GM06990 (cell line): ENCODE measurements around the gene PRKN.

Experiments
- DNase-seq: peaks from one replicate; pipeline ENCODE4 v3.0.0-alpha.2; 2011; ENCODE audit not compliant: insufficient read length; ENCODE audit errors: extremely low read depth
- H3K27me3 ChIP-seq: replicated peaks from 2 replicates; pipeline ENCODE4 v1.6.0; 2011; ENCODE audit warnings: low read length; ENCODE audit not compliant: control insufficient read depth, insufficient read depth
- H3K36me3 ChIP-seq: 2 replicates; pipeline ENCODE4 v1.5.1; 2011; ENCODE audit warnings: low read length; ENCODE audit not compliant: control insufficient read depth, insufficient read depth
- H3K4me3 ChIP-seq: replicated peaks from 2 replicates; pipeline ENCODE4 v1.5.1; 2011; ENCODE audit warnings: low read depth, mild to moderate bottlenecking, control low read depth, low read length
- TF ChIP-seq, protein P1 (sequence below): IDR thresholded peaks from 2 replicates; pipeline ENCODE4 v1.5.1; 2011; ENCODE audit warnings: low read length, control low read depth, mild to moderate bottlenecking, inconsistent platforms; ENCODE audit not compliant: insufficient read depth, poor library complexity, severe bottlenecking

The PRKN gene

DNA sequence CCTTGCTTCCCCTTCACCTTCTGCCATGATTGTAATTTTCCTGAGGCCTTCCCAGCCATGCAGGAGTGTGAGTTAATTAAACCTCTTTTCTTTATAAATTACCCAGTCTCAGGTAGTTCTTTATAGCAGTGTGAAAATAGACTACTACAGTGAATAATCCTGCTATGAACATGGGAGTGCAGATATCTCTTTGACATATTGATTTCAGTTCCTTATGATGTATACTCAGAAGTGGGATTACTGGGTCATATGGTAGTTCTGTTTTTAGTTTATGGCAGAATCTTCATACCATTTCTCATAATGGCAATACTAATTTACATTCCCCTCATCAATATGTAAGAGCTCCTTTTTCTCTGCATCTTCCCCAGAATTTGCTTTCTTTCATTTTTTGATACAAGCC lies 26.2 kb upstream of the PRKN start:
- DNase-seq = no peak
- no peak overlapping the region for H3K4me3 ChIP-seq
- TF ChIP-seq, protein P1, sequence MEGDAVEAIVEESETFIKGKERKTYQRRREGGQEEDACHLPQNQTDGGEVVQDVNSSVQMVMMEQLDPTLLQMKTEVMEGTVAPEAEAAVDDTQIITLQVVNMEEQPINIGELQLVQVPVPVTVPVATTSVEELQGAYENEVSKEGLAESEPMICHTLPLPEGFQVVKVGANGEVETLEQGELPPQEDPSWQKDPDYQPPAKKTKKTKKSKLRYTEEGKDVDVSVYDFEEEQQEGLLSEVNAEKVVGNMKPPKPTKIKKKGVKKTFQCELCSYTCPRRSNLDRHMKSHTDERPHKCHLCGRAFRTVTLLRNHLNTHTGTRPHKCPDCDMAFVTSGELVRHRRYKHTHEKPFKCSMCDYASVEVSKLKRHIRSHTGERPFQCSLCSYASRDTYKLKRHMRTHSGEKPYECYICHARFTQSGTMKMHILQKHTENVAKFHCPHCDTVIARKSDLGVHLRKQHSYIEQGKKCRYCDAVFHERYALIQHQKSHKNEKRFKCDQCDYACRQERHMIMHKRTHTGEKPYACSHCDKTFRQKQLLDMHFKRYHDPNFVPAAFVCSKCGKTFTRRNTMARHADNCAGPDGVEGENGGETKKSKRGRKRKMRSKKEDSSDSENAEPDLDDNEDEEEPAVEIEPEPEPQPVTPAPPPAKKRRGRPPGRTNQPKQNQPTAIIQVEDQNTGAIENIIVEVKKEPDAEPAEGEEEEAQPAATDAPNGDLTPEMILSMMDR = no peak
- no peaks in the 10 kb centered on the region for H3K36me3 ChIP-seq
- H3K27me3 ChIP-seq = no peaks in the 10 kb centered on the region

DNA sequence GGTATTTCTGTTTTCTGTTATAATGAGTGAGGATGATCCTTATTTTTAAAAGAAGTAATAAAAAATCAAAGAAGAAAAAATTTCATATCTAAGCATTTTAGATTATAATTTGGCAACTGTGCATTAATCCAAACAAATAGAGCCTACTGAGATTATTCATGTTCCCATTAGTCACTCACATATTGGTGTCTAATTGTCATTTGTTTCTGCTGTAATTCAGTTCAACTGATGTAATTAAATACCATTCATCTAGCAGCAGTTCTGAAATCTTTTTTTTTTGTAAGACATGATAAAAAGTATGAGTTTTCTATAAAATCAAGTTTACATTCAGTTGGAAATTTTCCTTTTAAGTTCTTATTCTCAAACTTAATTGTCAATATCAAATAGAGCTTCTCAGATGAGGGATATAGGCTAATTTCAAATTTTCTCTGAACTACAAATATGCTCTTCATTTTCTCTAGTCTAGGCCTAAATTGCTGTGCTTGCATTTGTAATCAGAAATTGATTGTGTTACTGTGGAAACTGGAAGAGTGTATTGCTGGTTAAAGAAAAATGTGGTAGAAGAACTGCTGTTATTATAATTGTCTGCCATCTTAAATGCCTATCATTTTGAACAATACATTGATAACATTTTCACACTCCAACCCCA lies 23.8 kb upstream of the PRKN start:
- no peaks in the 10 kb centered on the region for H3K27me3 ChIP-seq
- H3K36me3 ChIP-seq = no peaks in the 10 kb centered on the region
- no peak overlapping the region for H3K4me3 ChIP-seq
- no peak for DNase-seq
- TF ChIP-seq, protein P1 = no peak

DNA sequence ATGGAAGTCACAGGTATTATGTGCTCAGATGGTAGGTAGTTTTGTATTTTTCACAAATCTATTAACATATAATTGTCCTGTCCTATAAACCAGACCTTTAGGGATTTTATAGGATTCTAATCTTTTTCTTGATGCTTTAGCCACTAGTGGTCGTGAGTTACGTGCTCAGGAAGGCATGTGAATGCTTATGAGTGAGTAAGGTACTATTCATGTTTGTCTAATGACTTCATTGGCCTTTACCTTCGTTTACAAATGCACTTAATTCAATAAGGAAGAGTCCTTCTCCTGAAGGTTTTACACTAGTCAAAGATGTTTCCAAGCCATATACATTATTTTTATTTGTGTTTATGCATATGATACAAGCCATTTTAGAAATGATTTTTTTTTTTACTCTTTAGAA lies 23.2 kb upstream of the PRKN start:
- no peak for DNase-seq
- Histone ChIP-seq H3K4me3 (no peak overlapping the region), H3K27me3 (no peaks in the 10 kb centered on the region)

DNA sequence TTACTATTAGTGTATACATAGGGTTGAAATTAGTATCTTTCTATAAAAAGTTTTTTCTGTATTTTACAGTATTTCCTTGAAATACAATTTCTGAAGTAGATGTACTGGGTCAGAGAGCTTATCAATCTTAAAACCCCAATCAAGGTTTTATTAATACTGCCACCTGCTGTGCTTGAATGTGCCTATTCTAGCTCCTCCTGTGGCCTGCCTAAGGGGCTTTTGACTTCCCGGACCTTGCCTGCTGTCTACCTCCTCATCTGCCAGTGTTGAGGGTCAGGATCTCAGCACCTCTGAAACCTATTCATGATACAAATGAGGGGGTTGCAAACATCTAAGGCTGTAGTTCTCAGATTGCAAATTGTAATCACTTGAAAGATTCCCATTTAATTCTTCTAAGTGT lies 9.4 kb upstream of the PRKN start:
- TF ChIP-seq, protein P1 = no peak
- Histone ChIP-seq H3K36me3 (no peaks in the 10 kb centered on the region), H3K27me3 (no peaks in the 10 kb centered on the region), H3K4me3 (no peak overlapping the region)
- no peak for DNase-seq

More for the DNA sequence above, 23.2 kb upstream of the PRKN start:
- no peaks in the 10 kb centered on the region for H3K36me3 ChIP-seq
- TF ChIP-seq, protein P1 = no peak

DNA sequence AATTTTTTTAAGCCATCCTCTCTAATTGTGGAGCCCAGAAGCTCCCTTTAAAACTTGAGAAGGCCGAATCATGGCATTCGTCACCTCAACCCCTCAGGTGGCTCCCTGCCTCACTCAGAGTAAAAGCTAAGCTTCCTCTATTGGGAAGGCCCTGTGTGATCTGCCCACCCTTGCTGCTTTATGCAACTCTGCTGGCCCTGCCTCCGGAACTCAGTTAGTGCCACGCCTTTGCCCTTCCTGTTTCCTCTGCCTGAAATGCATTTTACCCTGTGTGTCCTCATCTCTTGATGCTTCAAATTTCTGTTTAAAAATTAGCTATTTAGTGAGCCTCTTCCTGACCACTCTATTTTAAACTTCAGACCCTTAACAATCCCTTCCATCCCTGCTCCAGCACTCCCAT lies 5.9 kb upstream of the PRKN start:
- no peaks in the 10 kb centered on the region for H3K27me3 ChIP-seq
- DNase-seq = no peak
- no peak overlapping the region for H3K4me3 ChIP-seq
- H3K36me3 ChIP-seq = no peaks in the 10 kb centered on the region
- TF ChIP-seq, protein P1 = no peak

DNA sequence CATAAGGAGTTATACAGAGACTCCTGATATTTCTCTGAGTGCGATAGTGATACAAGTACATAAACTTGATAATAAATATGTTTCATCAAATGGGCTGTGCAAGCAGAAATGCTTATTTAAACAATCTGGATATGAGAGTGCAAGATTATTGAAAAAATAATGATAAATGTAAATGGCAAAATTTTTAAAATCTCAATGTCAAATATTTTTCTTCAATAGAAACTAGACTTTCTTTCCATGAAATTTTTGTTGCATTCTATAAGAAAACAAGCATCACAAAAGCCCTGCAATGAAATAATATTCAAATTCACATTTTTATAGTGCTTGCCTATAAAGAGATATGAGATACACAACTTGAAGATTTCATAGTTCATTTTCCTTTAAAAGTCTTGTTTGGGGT lies 2.9 kb upstream of the PRKN start:
- TF ChIP-seq, protein P1 = no peak
- Histone ChIP-seq H3K27me3 (no peaks in the 10 kb centered on the region), H3K4me3 (no peak overlapping the region), H3K36me3 (no peaks in the 10 kb centered on the region)
- DNase-seq = no peak
